Neural progenitor cell (in vitro differentiated cells): ENCODE data around the gene CALHM5. TPM values are rescaled to one million over a fixed set of nuclear protein-coding genes. Genes with fewer than 3 reads are reported as not detected.

ENCODE experiments used
- DNase-seq: peaks from one replicate; pipeline ENCODE4 v3.0.0-alpha.2; 2016; ENCODE audit warnings: low spot score
- H2AFZ ChIP-seq: fragments of 200-600 bp; sonication (generic); replicated peaks from 2 replicates; pipeline ENCODE4 v1.6.1; 2016; ENCODE audit warnings: antibody characterized with exemption
- H3F3A ChIP-seq: fragments of 200-600 bp; sonication (generic); 2 replicates; pipeline ENCODE4 v1.6.1; 2016; ENCODE audit warnings: antibody characterized with exemption, low read depth
- H3K27ac ChIP-seq: fragments of 200-600 bp; sonication (generic); 2 replicates; pipeline ENCODE4 v1.5.1; 2016; ENCODE audit warnings: mild to moderate bottlenecking
- H3K27me3 ChIP-seq: fragments of 200-600 bp; sonication (generic); 2 replicates; pipeline ENCODE4 v1.6.1; 2016; ENCODE audit warnings: mild to moderate bottlenecking, moderate library complexity
- H3K36me3 ChIP-seq: fragments of 200-600 bp; sonication (generic); 2 replicates; pipeline ENCODE4 v1.5.1; 2016
- H3K4me1 ChIP-seq: fragments of 200-600 bp; sonication (generic); 2 replicates; pipeline ENCODE4 v1.6.1; 2016; ENCODE audit warnings: mixed run types
- H3K4me2 ChIP-seq: fragments of 200-600 bp; sonication (generic); 2 replicates; pipeline ENCODE4 v1.6.1; 2016
- H3K4me3 ChIP-seq: fragments of 200-600 bp; sonication (generic); 2 replicates; pipeline ENCODE4 v1.5.1; 2016
- H3K79me2 ChIP-seq: fragments of 200-600 bp; sonication (generic); 2 replicates; pipeline ENCODE4 v1.6.1; 2016; ENCODE audit warnings: low read depth
- H3K9ac ChIP-seq: fragments of 200-600 bp; sonication (generic); 2 replicates; pipeline ENCODE4 v1.6.1; 2016
- H3K9me3 ChIP-seq: fragments of 200-600 bp; sonication (generic); 2 replicates; pipeline ENCODE4 v1.5.1; 2016; ENCODE audit warnings: low read depth
- H4K20me1 ChIP-seq: fragments of 200-600 bp; sonication (generic); 2 replicates; pipeline ENCODE4 v1.6.1; 2016; ENCODE audit warnings: low read depth
- H3K27ac Mint-ChIP-seq: 3 replicates; pipeline ENCODE4 v1.8.0; 2021; ENCODE audit warnings: mixed read lengths
- H3K27me3 Mint-ChIP-seq: 2 replicates; pipeline ENCODE4 v1.8.0; 2022; ENCODE audit warnings: low read depth, mild to moderate bottlenecking, inconsistent platforms, moderate library complexity, mixed read lengths; ENCODE audit not compliant: insufficient read depth
- H3K36me3 Mint-ChIP-seq: 3 replicates; pipeline ENCODE4 v1.8.0; 2021; ENCODE audit warnings: mixed read lengths
- H3K4me1 Mint-ChIP-seq: 3 replicates; pipeline ENCODE4 v1.8.0; 2021; ENCODE audit warnings: mixed read lengths
- H3K4me3 Mint-ChIP-seq: 3 replicates; pipeline ENCODE4 v1.8.0; 2021; ENCODE audit warnings: mild to moderate bottlenecking, moderate library complexity, mixed read lengths
- H3K9me3 Mint-ChIP-seq: 3 replicates; pipeline ENCODE4 v1.8.0; 2020; ENCODE audit warnings: mixed read lengths
- EZH2 ChIP-seq: fragments of 200-600 bp; sonication (generic); IDR thresholded peaks from 2 replicates; pipeline ENCODE4 v1.6.1; 2017; ENCODE audit warnings: antibody characterized with exemption, mild to moderate bottlenecking, moderate library complexity
- EZH2phosphoT487 ChIP-seq: fragments of 200-600 bp; sonication (generic); IDR thresholded peaks from 2 replicates; pipeline ENCODE4 v1.6.1; 2017; ENCODE audit warnings: antibody characterized with exemption
- total RNA-seq: library from RNA; depleted of rRNA; stranded (reverse); fragments of >200 nt; gene quantifications from 2 replicates; pipeline ENCODE4 v1.2.3, GENCODE V29; 2015; ENCODE audit warnings: low replicate concordance
- TF ChIP-seq, protein P1 (sequence below): fragments of 200-600 bp; sonication (generic); IDR thresholded peaks from 2 replicates; pipeline ENCODE4 v1.5.1; 2017; ENCODE audit warnings: antibody characterized with exemption, mild to moderate bottlenecking

Gene CALHM5
- total RNA-seq, 1 donor from 2014 or later = 0.07 TPM

DNA sequence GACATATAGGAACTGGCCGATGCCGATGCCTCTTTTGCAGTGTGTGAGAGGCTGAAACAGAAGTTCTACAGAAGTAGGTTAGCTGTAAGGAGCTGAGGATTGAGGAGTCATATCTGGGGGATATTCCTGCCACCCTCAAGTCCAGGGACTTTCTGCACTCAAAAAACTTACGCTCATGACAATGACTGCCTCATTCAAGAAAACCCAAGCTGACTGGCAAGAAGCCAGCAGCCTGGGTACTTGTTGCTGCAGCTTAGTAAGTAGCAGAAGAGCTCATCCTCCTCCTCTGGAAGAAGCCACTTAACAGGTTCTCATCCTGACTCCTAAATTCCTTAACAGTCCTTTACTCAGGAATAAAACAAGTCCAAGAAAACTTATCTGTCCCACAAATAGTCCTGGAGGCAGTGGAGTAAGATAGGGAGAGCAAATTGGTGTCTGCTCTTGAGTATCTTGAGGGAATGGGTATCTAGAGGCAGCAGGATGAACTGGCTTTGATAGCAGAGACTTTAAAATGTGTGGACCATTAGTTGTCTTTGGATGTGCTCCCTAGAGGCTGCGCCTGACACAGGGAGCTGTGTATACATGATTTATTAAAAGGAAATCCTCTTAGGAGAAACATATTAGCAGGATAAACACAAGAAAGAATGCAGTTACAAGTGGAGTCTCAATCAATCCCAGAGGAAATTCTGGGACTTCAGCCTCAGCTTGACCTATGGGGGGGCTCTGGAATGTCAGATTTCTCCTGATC, 7.4 kb downstream of the CALHM5 start:
- DNase-seq = no peak
- no peaks in the 10 kb centered on the region for H3K36me3 ChIP-seq
- no peak for TF ChIP-seq EZH2
- Mint-ChIP-seq H3K27ac (peak overlapping the region; percentile 38), H3K27me3 (peaks cover 7% of the 10 kb centered on the region), H3K36me3 (peaks cover 12% of the 10 kb centered on the region), H3K4me1 (peaks cover 13% of the 10 kb centered on the region), H3K9me3 (no peaks in the 10 kb centered on the region), H3K4me3 (no peak overlapping the region)
- H3K27ac ChIP-seq = no peak overlapping the region
- no peak overlapping the region for H3K4me2 ChIP-seq
- no peaks in the 10 kb centered on the region for H3F3A ChIP-seq
- H3K4me1 ChIP-seq = no peaks in the 10 kb centered on the region
- H3K4me3 ChIP-seq = no peak overlapping the region
- H2AFZ ChIP-seq = no peak overlapping the region
- H3K9me3 ChIP-seq = no peaks in the 10 kb centered on the region
- no peaks in the 10 kb centered on the region for H4K20me1 ChIP-seq
- H3K27me3 ChIP-seq = no peaks in the 10 kb centered on the region
- no peak overlapping the region for H3K9ac ChIP-seq
- no peaks in the 10 kb centered on the region for H3K79me2 ChIP-seq

DNA sequence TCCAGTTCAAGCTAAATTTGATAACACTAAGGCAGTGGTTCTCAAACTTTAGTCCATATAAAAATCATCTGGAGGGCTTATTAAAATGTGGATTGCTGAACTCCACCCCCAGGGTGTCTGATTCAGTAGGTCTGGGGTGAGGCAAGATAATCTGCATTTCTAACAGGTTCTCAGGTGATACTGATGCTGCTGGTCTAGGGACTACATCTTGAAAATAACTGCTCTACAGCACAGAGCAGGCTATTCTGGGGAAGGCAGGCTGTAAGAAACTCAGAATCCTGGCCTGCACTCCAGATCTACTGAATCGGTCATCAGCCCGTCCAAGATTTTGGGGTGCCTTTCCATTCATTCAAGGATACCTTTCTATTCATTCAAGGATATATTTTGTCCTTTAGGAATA, 11.5 kb downstream of the CALHM5 start:
- no peaks in the 10 kb centered on the region for H3K27me3 ChIP-seq
- H3K4me1 Mint-ChIP-seq = peaks cover 5% of the 10 kb centered on the region
- H3K36me3 Mint-ChIP-seq = peaks cover 4% of the 10 kb centered on the region
- TF ChIP-seq, protein P1, sequence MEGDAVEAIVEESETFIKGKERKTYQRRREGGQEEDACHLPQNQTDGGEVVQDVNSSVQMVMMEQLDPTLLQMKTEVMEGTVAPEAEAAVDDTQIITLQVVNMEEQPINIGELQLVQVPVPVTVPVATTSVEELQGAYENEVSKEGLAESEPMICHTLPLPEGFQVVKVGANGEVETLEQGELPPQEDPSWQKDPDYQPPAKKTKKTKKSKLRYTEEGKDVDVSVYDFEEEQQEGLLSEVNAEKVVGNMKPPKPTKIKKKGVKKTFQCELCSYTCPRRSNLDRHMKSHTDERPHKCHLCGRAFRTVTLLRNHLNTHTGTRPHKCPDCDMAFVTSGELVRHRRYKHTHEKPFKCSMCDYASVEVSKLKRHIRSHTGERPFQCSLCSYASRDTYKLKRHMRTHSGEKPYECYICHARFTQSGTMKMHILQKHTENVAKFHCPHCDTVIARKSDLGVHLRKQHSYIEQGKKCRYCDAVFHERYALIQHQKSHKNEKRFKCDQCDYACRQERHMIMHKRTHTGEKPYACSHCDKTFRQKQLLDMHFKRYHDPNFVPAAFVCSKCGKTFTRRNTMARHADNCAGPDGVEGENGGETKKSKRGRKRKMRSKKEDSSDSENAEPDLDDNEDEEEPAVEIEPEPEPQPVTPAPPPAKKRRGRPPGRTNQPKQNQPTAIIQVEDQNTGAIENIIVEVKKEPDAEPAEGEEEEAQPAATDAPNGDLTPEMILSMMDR = no peak
- TF ChIP-seq EZH2phosphoT487 (no peak), EZH2 (no peak)
- no peaks in the 10 kb centered on the region for H3F3A ChIP-seq
- no peaks in the 10 kb centered on the region for H3K9me3 Mint-ChIP-seq
- no peak overlapping the region for H2AFZ ChIP-seq
- no peaks in the 10 kb centered on the region for H4K20me1 ChIP-seq
- H3K4me2 ChIP-seq = no peak overlapping the region
- no peak overlapping the region for H3K4me3 ChIP-seq
- H3K36me3 ChIP-seq = no peaks in the 10 kb centered on the region
- H3K27ac ChIP-seq = no peak overlapping the region
- no peak overlapping the region for H3K9ac ChIP-seq
- H3K79me2 ChIP-seq = no peaks in the 10 kb centered on the region
- no peak overlapping the region for H3K27ac Mint-ChIP-seq
- no peak overlapping the region for H3K4me3 Mint-ChIP-seq
- no peak for DNase-seq
- peaks cover 7% of the 10 kb centered on the region for H3K27me3 Mint-ChIP-seq
- no peaks in the 10 kb centered on the region for H3K9me3 ChIP-seq
- no peaks in the 10 kb centered on the region for H3K4me1 ChIP-seq

GRCh38 chr6:116524236-116524635, 12.8 kb downstream of the CALHM5 start:
- Mint-ChIP-seq H3K9me3 (no peaks in the 10 kb centered on the region), H3K4me3 (no peak overlapping the region), H3K27me3 (peaks cover 2% of the 10 kb centered on the region), H3K27ac (no peak overlapping the region), H3K36me3 (no peaks in the 10 kb centered on the region), H3K4me1 (peaks cover 8% of the 10 kb centered on the region)
- H3K79me2 ChIP-seq = no peaks in the 10 kb centered on the region
- H4K20me1 ChIP-seq = no peaks in the 10 kb centered on the region
- peak overlapping the region; percentile 4 for H2AFZ ChIP-seq
- no peaks in the 10 kb centered on the region for H3K9me3 ChIP-seq
- H3F3A ChIP-seq = no peaks in the 10 kb centered on the region
- no peak overlapping the region for H3K4me3 ChIP-seq
- H3K9ac ChIP-seq = no peak overlapping the region
- H3K36me3 ChIP-seq = no peaks in the 10 kb centered on the region
- TF ChIP-seq, protein P1 = no peak
- TF ChIP-seq EZH2phosphoT487 = no peak
- TF ChIP-seq EZH2 = no peak
- DNase-seq = no peak
- H3K27me3 ChIP-seq = no peaks in the 10 kb centered on the region
- H3K4me1 ChIP-seq = peaks cover 8% of the 10 kb centered on the region
- no peak overlapping the region for H3K4me2 ChIP-seq
- no peak overlapping the region for H3K27ac ChIP-seq

DNA sequence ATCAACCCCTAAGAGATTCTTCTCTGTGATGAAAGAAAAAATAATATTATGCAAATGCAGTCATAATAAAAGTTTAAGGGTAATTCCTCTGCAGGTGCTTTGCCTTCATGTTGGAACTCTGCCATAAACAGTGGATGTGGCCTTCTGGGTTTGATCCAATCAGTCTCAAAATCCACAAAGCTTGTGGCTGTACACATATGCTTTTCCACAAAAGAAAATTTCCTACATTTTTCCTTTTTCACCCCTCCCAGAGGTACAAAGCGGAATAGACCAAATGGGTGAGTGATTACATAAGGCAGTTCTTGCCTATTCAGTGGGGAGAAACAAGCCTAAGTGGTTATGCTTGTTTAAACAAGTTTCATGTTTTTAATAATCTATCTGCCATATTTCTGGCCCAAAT, 16.7 kb downstream of the CALHM5 start:
- Mint-ChIP-seq H3K27ac (no peak overlapping the region), H3K36me3 (no peaks in the 10 kb centered on the region), H3K4me3 (no peak overlapping the region), H3K9me3 (no peaks in the 10 kb centered on the region), H3K4me1 (peaks cover 35% of the 10 kb centered on the region), H3K27me3 (no peaks in the 10 kb centered on the region)
- TF ChIP-seq, protein P1 = no peak
- no peak for TF ChIP-seq EZH2
- no peak for TF ChIP-seq EZH2phosphoT487
- no peak overlapping the region for H3K9ac ChIP-seq
- H3K27me3 ChIP-seq = no peaks in the 10 kb centered on the region
- H3K4me1 ChIP-seq = peaks cover 21% of the 10 kb centered on the region
- no peaks in the 10 kb centered on the region for H4K20me1 ChIP-seq
- H3K4me2 ChIP-seq = no peak overlapping the region
- H3K36me3 ChIP-seq = no peaks in the 10 kb centered on the region
- H3K9me3 ChIP-seq = no peaks in the 10 kb centered on the region
- DNase-seq = no peak
- H3K4me3 ChIP-seq = no peak overlapping the region
- H2AFZ ChIP-seq = no peak overlapping the region
- H3K79me2 ChIP-seq = no peaks in the 10 kb centered on the region
- no peak overlapping the region for H3K27ac ChIP-seq
- peaks cover 11% of the 10 kb centered on the region for H3F3A ChIP-seq
